Measurements from ENCODE around the gene MTG2.
A peak's percentile ranks its signal among the peaks of the same experiment; 100 is the strongest.

Gene MTG2, protein sequence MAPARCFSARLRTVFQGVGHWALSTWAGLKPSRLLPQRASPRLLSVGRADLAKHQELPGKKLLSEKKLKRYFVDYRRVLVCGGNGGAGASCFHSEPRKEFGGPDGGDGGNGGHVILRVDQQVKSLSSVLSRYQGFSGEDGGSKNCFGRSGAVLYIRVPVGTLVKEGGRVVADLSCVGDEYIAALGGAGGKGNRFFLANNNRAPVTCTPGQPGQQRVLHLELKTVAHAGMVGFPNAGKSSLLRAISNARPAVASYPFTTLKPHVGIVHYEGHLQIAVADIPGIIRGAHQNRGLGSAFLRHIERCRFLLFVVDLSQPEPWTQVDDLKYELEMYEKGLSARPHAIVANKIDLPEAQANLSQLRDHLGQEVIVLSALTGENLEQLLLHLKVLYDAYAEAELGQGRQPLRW
- 10.8 to 38.5 (median 32.5) reads per million in 9 experiments for total RNA-seq

DNA sequence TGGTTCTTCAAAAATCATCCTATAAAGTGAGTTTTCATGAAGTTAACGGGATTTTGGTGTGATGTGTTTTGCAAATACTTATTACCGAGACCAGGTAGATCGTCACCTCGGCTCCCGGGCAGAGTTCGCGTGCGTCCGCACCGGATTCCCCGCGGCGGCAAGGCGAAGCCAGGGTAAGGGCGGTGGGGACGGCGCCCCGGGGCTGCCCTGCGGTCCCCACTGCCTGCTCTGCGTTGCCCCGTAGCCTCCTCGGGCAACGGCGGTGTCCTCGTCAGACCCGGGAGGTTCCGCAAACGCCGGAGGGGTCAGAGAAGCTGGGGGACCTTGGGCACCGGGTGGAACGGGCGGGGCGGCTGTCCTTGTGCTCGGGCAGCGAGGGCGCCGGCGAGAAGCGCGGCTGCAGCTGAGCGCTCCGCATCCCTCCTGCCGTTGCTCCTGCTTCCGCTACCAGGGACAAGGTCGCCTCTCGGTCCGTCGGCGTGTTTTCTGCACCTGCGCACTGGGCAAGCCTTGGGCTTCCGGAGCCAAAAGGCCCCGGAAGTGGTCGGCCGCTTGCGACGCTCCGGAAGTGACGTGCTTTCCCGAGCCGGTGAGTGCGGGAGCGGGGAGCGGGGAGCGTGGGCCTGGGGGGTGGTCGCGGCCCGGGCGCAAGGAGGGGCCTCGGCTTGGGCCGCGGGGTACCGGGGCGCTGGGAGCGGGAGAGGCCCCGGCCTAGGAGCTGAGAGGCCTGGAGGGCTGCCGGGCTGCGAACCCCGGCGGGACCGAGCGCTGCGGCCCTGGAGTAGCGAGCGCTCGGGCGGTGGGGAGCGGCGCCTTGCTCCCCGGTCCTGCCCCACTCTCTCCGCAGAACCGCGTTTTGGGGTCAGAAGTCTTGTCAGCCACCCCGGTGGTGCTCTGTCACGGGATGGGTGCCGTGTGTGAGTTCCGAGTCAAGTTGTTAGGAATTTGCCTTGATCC, at the start of gene MTG2:
TSS of gene MTG2 (plus strand) at position 560 of the 957 bp plus-strand sequence. CDS start 10,393 bp downstream, outside the sequence.
- peaks cover 27 to 30% of the 10 kb centered on the region in 2 donors for H3K4me1 Mint-ChIP-seq (ENCODE audit: low read depth in 2 of 2)
- H3K4me3 Mint-ChIP-seq: peak within 1 kb of the TSS; percentile 88 to 91
- H3K27me3 Mint-ChIP-seq: no peaks in the 10 kb centered on the region
- H3K27ac Mint-ChIP-seq: peak within 1 kb of the TSS; percentile 96
- ATAC-seq (replicated peaks): peak; percentile 91
- H3K9me3 Mint-ChIP-seq: no peaks in the 10 kb centered on the region
- peak; percentile 87 to 91 (median 88) for DNase-seq
- peaks cover 23% of the 10 kb centered on the region for H3K36me3 Mint-ChIP-seq (ENCODE audit: insufficient read depth)

DNA sequence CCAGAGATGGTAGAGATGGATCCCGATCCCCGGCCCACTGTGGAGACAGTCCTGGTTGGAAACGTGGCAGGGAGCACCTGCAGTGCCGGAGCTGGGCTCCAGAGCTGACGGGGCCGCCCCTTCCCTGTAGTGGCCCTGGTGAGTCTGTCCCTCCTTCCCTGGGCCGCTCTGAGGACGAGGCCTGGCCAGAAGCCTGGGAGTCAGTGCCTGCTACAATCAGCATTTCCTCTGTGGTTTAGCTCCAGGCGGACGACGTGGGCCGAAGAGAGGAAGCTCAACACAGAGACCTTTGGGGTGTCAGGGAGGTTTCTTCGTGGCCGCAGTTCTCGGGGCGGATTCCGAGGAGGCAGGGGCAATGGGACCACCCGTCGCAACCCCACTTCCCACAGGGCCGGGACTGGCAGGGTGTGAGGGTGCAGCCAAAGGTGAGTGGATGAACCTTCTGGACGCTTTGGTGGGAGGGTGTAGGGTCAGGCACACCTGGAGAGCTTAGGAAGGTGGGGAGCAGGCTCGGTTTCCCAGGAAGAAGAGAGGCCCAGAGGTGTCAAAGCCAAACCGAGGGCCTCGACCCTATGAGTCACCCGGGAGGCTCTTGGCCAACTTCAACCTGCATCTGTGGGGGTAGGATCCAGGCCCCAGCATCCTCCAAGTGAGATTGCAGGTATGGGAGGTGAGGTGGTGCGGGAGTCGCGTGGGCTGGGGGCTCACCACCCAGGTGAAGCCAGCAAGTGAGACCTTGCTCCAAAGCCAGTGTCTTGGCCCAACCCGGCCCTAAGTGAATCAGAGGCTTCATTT, 49.6 kb upstream of the MTG2 start:
- no peak for DNase-seq
- H3K4me3 Mint-ChIP-seq: peak overlapping the region in 1 of 2 donors; percentile 34
- H3K9me3 Mint-ChIP-seq: no peaks in the 10 kb centered on the region
- H3K27me3 Mint-ChIP-seq: no peaks in the 10 kb centered on the region
- peaks cover 77% of the 10 kb centered on the region for H3K36me3 Mint-ChIP-seq (ENCODE audit: insufficient read depth)
- H3K4me1 Mint-ChIP-seq (ENCODE audit: low read depth in 2 of 2): peaks cover 21 to 24% of the 10 kb centered on the region in 2 donors
- peak overlapping the region; percentile 84 to 89 for H3K27ac Mint-ChIP-seq
- no peak for ATAC-seq (replicated peaks)

DNA sequence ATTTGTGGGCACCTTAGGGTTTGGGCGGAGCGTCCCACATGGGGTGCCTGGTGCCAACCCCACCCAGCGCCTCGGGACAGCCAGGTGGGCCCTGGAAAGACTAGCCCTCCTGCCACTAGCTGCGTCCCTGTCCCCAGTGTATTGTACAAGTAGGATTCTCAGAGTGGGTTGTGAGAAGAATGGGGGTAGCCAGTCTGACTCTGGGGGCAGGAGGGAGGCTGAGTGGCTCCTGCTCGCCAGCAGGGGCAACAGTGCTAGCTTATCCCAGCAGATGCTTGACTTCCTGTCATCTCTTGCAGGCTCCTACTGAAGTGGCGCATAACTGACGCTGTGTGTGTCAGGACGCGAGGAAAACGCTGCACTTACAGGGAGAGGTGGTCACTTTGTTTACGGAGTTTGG, 49.0 kb upstream of the MTG2 start:
- Mint-ChIP-seq H3K36me3 (ENCODE audit: insufficient read depth) (peaks cover 77% of the 10 kb centered on the region), H3K4me1 (ENCODE audit: low read depth in 2 of 2) (peaks cover 19 to 25% of the 10 kb centered on the region in 2 donors), H3K27ac (peak overlapping the region; percentile 84 to 89), H3K27me3 (no peaks in the 10 kb centered on the region), H3K4me3 (peak overlapping the region in 1 of 2 donors; percentile 23), H3K9me3 (no peaks in the 10 kb centered on the region)
- ATAC-seq (replicated peaks): no peak
- no peak for DNase-seq

DNA sequence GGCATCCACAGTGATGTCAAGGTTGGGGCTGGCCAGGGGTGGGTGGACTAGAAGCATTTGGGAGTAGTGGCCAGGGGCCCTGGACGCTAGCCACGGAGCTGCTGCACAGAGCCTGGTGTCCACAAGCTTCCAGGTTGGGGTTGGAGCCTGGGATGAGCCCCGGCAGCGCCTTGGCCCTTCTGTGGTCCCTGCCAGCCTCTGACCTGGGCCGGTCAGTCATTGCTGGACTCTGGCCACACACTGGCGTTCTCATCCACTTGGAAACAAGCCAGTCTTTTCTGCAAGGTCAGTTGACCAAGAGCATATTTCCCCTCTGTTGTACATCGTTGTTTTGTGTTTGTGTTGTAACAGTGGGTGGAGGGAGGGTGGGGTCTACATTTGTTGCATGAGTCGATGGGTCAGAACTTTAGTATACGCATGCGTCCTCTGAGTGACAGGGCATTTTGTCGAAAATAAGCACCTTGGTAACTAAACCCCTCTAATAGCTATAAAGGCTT, 48.0 kb upstream of the MTG2 start:
- DNase-seq: no peak
- no peak for ATAC-seq (replicated peaks)
- H3K4me1 Mint-ChIP-seq (ENCODE audit: low read depth in 2 of 2): peaks cover 19 to 25% of the 10 kb centered on the region in 2 donors
- peaks cover 87% of the 10 kb centered on the region for H3K36me3 Mint-ChIP-seq (ENCODE audit: insufficient read depth)
- H3K4me3 Mint-ChIP-seq: no peak overlapping the region
- H3K27me3 Mint-ChIP-seq: no peaks in the 10 kb centered on the region
- peak overlapping the region; percentile 84 to 89 for H3K27ac Mint-ChIP-seq
- H3K9me3 Mint-ChIP-seq: no peaks in the 10 kb centered on the region

DNA sequence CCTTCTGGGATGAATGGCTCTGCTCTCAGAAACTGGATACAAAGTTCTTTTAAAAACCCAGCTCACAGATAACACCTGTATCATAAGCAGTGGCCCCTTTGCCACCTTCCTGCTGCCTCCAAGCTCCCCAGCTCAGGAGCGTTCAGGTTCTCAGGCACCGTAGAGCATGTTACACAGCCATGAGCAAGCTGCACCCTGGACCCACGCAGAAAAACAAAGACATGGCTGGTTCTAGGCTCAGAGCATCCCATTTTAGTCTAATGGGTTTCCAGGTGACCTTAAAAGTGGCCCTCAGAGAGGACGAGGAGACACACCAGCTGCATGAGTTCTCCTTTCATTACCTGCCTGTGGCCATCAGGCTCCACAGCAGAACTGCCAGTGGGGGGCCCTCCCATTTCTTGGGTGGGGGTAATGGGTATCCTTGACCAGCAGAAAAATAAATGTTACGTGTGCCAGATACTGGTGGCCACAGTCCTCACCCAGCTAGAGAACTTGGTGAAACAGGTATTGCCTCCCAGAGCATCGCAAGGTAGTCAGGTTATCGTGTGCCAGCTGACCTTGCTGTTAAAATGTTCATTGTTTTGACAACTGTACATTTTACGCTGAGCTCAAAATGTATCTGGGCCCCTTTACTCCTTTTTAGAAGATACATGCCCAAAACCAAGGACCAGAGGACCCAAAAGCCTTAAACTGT, 47.1 kb upstream of the MTG2 start:
- H3K9me3 Mint-ChIP-seq: no peaks in the 10 kb centered on the region
- peaks cover 87% of the 10 kb centered on the region for H3K36me3 Mint-ChIP-seq (ENCODE audit: insufficient read depth)
- DNase-seq: no peak
- no peak for ATAC-seq (replicated peaks)
- no peak overlapping the region for H3K4me3 Mint-ChIP-seq
- peaks cover 25 to 31% of the 10 kb centered on the region in 2 donors for H3K4me1 Mint-ChIP-seq (ENCODE audit: low read depth in 2 of 2)
- no peaks in the 10 kb centered on the region for H3K27me3 Mint-ChIP-seq
- H3K27ac Mint-ChIP-seq: peak overlapping the region in 1 of 2 donors; percentile 84

DNA sequence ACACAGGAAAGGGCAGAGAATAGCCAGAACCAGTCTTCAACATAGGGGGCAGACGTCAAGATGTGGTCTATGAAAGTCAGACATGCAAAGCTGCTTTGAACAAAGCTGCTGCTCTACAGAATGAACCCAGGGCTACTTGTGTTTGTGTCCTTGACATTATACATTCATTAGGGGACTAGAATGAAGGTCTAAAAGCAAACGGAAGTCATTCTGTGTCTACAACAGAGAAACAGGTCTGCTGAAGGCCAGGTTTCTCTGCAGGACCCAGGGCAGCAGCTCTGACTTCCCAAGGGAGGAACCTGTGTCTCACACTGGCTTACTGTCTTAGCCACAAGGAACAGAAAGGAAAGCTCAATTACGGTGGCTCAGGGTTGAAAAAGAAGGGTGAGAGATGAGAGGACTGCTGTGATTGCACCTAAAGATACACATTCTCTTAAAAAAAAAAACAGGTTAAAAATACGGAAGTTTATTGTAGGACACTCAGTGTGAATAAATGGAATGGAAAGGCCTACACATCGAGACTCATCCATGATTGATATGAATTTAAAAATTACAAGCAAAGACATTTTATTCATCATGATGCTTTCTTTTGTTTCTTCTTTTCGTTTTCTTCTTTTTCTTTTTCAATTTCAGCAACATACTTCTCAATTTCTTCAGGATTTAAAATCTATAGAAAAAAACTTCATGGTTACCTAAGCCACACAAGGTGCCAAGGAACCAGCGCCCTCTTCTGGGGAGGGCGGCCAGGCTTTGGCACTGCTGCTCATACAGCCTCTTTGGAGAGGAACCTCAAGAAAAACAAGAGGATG, 46.3 kb upstream of the MTG2 start:
- ATAC-seq (replicated peaks) (peak; percentile 62), DNase-seq (peak; percentile 70 to 73 (median 72))
- peak overlapping the region; percentile 35 to 78 for H3K27ac Mint-ChIP-seq
- no peaks in the 10 kb centered on the region for H3K27me3 Mint-ChIP-seq
- H3K36me3 Mint-ChIP-seq (ENCODE audit: insufficient read depth): peaks cover 91% of the 10 kb centered on the region
- no peak overlapping the region for H3K4me3 Mint-ChIP-seq
- peaks cover 32 to 38% of the 10 kb centered on the region in 2 donors for H3K4me1 Mint-ChIP-seq (ENCODE audit: low read depth in 2 of 2)
- H3K9me3 Mint-ChIP-seq: no peaks in the 10 kb centered on the region

DNA sequence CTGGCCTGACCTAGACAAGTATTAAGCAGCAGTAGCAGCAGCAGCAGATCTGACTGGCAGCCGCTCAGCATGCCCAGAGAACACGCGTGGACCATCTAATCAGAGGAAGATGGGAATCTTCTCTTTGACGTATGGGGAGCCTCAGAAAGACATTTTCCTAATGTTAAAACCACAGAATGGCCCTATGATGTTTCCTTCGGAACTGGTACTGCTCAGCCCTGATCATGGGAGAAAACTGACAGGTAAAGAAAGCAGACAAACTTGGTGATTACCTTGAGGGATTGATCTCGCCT, 45.8 kb upstream of the MTG2 start:
- no peak overlapping the region for H3K4me3 Mint-ChIP-seq
- H3K27ac Mint-ChIP-seq: peak overlapping the region; percentile 35 to 78
- no peak for DNase-seq
- peaks cover 92% of the 10 kb centered on the region for H3K36me3 Mint-ChIP-seq (ENCODE audit: insufficient read depth)
- peaks cover 36 to 40% of the 10 kb centered on the region in 2 donors for H3K4me1 Mint-ChIP-seq (ENCODE audit: low read depth in 2 of 2)
- H3K9me3 Mint-ChIP-seq: no peaks in the 10 kb centered on the region
- no peak for ATAC-seq (replicated peaks)
- H3K27me3 Mint-ChIP-seq: no peaks in the 10 kb centered on the region

DNA sequence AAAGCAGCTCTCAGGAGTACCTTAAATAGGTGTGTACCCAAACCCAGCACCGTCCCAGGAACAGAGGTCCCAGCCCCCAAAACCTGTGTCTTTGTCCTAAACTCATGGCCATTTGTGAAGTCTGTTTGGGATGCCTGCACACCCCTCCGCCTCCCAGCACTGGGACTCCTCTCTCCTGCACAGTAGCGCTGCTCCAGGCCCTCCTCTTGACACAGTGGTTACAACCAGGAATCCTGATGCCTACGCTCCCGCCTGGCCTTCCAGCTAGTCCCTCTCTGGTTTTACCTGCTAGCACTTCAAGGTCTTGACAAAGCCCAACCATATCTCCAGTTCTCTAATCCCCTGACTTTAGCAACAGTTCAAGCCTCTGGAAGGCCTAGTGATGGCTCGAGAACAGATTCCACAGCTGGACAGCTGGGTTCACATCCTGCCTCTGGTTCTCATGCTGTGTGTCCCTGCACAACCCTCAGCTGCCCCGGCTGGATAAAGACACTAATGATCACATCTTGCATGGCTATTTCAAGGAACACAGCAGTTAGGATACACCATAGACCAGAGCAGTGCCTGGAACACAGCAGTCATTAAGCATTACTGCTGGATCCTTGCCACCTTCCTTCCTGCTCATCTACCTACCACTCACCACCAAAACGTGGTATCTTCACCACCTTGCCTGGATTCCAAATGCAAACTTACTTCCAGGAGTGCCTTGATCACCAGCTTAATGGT, 45.2 kb upstream of the MTG2 start:
- no peak overlapping the region for H3K4me3 Mint-ChIP-seq
- H3K36me3 Mint-ChIP-seq (ENCODE audit: insufficient read depth): peaks cover 93% of the 10 kb centered on the region
- H3K4me1 Mint-ChIP-seq (ENCODE audit: low read depth in 2 of 2): peaks cover 34 to 38% of the 10 kb centered on the region in 2 donors
- DNase-seq: no peak
- no peaks in the 10 kb centered on the region for H3K27me3 Mint-ChIP-seq
- H3K9me3 Mint-ChIP-seq: no peaks in the 10 kb centered on the region
- ATAC-seq (replicated peaks): no peak
- H3K27ac Mint-ChIP-seq: peak overlapping the region; percentile 35 to 78

DNA sequence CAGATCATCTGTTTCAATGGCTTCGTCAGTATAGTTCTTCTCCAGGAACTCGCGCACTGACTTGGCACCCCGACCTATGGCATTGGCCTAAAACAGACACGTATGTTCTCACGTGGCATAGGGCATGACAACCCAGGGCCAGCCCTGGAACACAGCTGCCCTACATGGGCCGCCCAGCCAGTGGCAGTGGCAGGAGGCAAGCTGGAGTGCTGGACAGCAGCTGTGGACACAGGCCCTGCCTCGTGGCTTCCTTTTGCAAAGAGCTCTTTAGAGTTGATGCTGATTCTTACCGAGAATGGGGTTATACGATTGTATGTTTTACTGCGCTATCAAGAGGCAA, 44.7 kb upstream of the MTG2 start:
- peak overlapping the region; percentile 35 to 78 for H3K27ac Mint-ChIP-seq
- H3K9me3 Mint-ChIP-seq: no peaks in the 10 kb centered on the region
- ATAC-seq (replicated peaks): no peak
- no peak for DNase-seq
- H3K4me1 Mint-ChIP-seq (ENCODE audit: low read depth in 2 of 2): peaks cover 34 to 36% of the 10 kb centered on the region in 2 donors
- H3K27me3 Mint-ChIP-seq: no peaks in the 10 kb centered on the region
- H3K36me3 Mint-ChIP-seq (ENCODE audit: insufficient read depth): peaks cover 87% of the 10 kb centered on the region
- H3K4me3 Mint-ChIP-seq: no peak overlapping the region

DNA sequence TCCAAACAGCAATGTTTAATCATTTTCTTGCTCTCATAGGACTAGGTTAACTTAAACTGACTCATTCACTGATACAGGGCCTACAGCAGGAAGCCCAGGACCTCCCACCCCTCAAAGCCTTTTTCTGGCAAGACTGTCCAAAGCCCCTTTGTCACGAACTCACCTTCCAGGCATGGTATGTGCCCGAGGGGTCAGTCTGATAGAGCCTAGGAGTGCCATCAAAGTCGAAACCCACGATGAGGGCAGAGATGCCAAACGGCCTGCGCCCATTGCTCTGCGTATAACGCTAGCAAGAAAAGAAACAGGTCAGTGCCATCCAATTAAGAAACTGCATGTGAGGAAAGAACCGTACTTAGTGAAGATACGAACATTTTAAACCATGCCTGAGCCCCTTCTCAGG, 43.9 kb upstream of the MTG2 start:
- H3K27ac Mint-ChIP-seq: peak overlapping the region in 1 of 2 donors; percentile 78
- no peaks in the 10 kb centered on the region for H3K9me3 Mint-ChIP-seq
- no peaks in the 10 kb centered on the region for H3K27me3 Mint-ChIP-seq
- peaks cover 34 to 35% of the 10 kb centered on the region in 2 donors for H3K4me1 Mint-ChIP-seq (ENCODE audit: low read depth in 2 of 2)
- ATAC-seq (replicated peaks) (no peak), DNase-seq (no peak)
- no peak overlapping the region for H3K4me3 Mint-ChIP-seq
- peaks cover 86% of the 10 kb centered on the region for H3K36me3 Mint-ChIP-seq (ENCODE audit: insufficient read depth)

DNA sequence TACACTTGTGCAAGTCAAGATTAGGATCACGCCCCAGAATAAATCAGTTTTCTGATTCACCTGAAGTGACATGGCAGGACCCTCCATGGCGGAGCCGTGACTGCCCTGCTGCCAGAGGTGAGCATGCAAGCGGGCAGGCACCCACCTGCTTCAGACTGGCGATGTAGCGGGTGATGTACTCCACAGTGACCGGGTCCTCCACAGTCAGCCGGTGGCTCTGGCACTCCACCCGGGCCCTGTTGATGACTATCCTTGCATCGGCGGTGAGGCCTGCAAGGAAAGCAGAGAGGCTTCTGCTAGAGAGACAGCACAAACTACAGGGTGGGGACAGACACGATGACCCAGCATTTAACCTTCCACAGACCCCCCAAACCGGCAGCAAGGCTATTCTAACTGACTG, 43.2 kb upstream of the MTG2 start:
- DNase-seq (no peak), ATAC-seq (replicated peaks) (no peak)
- Mint-ChIP-seq H3K27ac (peak overlapping the region in 1 of 2 donors; percentile 93), H3K4me1 (ENCODE audit: low read depth in 2 of 2) (peaks cover 35 to 38% of the 10 kb centered on the region in 2 donors), H3K4me3 (no peak overlapping the region), H3K36me3 (ENCODE audit: insufficient read depth) (peaks cover 79% of the 10 kb centered on the region), H3K9me3 (no peaks in the 10 kb centered on the region), H3K27me3 (no peaks in the 10 kb centered on the region)

All from effector memory CD8-positive, alpha-beta T cell (primary cell).